Stomach (tissue), 9 donors: Measurements from ENCODE around the gene PRSS21. TPM values are rescaled to one million over a fixed set of nuclear protein-coding genes. Genes with fewer than 3 reads are reported as not detected.

Experiments used
- DNase-seq, 2 donors: peaks; one replicate each; pipeline versions ENCODE4 v3.0.0 to v3.0.0-alpha.2; 2013 to 2019
- H3K27ac ChIP-seq, 5 donors: fragments of 200-600 bp in 4 of 5; sonication (generic) in 4 of 5; one replicate each; pipeline ENCODE4 v1.5.1; 2013 to 2019; ENCODE audit warnings: mild to moderate bottlenecking in 1 of 5, moderate library complexity in 1 of 5
- H3K27me3 ChIP-seq, 3 donors: fragments of 200-600 bp; sonication (generic); one replicate each; pipeline ENCODE4 v1.5.1; 2017 to 2019; ENCODE audit warnings: mixed run types in 1 of 3
- H3K36me3 ChIP-seq, 4 donors: fragments of 200-600 bp; sonication (generic); 1 replicate in 3 of 4; 2 replicates in 1 of 4; pipeline ENCODE4 v1.5.1; 2016 to 2019
- H3K4me1 ChIP-seq, 4 donors: fragments of 200-600 bp; sonication (generic); one replicate each; pipeline ENCODE4 v1.5.1; 2016 to 2019
- H3K4me3 ChIP-seq, 4 donors: fragments of 200-600 bp; sonication (generic) in 3 of 4; one replicate each; pipeline ENCODE4 v1.5.1; 2016 to 2019; ENCODE audit warnings: mild to moderate bottlenecking in 1 of 4
- H3K9me3 ChIP-seq, 4 donors: fragments of 200-600 bp; sonication (generic); one replicate each; pipeline ENCODE4 v1.5.1; 2016 to 2019
- CTCF ChIP-seq, 7 experiments: fragments of 450-650 bp in 4 of 7; fragments of 200-600 bp in 3 of 7; sonication (generic) in 3 of 7; IDR thresholded peaks; one replicate each; pipeline ENCODE4 v1.5.1; 2016 to 2019; ENCODE audit warnings: antibody characterized with exemption in 7 of 7, control low read depth in 2 of 7, mild to moderate bottlenecking in 1 of 7
- EP300 ChIP-seq: sonication (generic); formaldehyde crosslinking; IDR thresholded peaks from one replicate; pipeline ENCODE4 v1.6.1; 2017; ENCODE audit warnings: antibody characterized with exemption
- POLR2A ChIP-seq, 4 donors: fragments of 450-650 bp; IDR thresholded peaks; one replicate each; pipeline ENCODE4 v1.6.1; 2016; ENCODE audit warnings: antibody characterized with exemption in 4 of 4, control low read depth in 2 of 4, mild to moderate bottlenecking in 1 of 4, moderate library complexity in 1 of 4
- POLR2AphosphoS5 ChIP-seq, 3 donors: sonication (generic); formaldehyde crosslinking; IDR thresholded peaks; one replicate each; pipeline ENCODE4 v1.6.1; 2016; ENCODE audit warnings: antibody characterized with exemption in 3 of 3
- WGBS, 5 donors: extraction: QIAGEN DNeasy Blood & Tissue Kit in 3 of 5; methylation state at CpG; one replicate each; pipeline versions ENCODE4 v1.1.5 to v1.1.7; 2013 to 2018; 5-methylcytosine and 5-hydroxymethylcytosine counted together
- intact Hi-C: fragments of 100-400 bp; cut with DNase I; formaldehyde crosslinking; loops from one replicate; pipeline ENCODE4 v1.15.1; 2023; ENCODE audit warnings: low total_unique reads
- polyA plus RNA-seq, 3 donors: library from polyadenylated mRNA; stranded (reverse); fragments of 200-250 nt; gene quantifications; one replicate each; pipeline ENCODE4 v1.2.3, GENCODE V29; 2013
- total RNA-seq, 5 donors: library from RNA; depleted of rRNA; stranded (reverse); fragments of >200 nt; gene quantifications; one replicate each; pipeline versions ENCODE4 v1.1.0 to v1.2.3, GENCODE V29; 2014 to 2016
- donor health status: healthy with polysubstance abuse.
- donor health status: Bipolar disorder and iron deficiency.
- donor health status: healthy.

PRSS21 gene
- total and polyA plus RNA-seq, 8 donors, result 0.50 to 2.9 (median 0.88) TPM; not detected in 4

DNA sequence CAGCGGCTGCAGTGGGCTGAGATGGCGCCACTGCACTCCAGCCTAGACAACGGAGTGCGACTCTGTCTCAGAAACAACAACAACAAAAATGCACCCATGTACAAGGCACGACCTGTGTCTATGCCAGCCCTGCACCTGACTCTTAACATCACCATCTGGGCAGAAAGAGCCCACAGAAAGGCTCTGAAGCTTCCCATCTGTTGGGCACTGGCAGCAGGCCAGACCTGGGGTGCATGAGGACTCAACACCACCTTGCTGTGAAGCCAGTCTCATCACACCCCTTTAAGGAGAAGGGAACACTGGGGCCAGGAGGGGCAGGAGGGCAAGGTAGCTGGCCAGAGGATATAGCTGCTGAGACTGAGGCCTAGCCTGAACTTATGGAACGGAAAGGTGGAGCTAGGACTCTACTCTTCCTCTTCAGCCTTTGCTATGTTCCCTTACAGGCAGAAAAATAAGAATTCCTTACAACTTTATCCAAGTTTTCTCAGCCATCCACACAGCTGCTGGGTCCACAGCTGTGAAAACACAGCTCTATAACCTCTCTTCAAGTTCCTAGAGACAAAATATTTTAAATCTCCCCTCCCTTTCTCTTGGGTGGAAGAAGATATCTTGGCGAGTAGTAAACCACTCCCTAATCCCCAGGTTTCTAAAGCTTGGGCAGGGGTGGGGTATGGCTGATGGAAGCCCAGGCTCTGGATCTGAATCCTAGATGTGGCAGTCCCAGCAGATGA is 42.7 kb upstream of the PRSS21 start:
- intact Hi-C loops, result no loop called here
- no peak for TF ChIP-seq POLR2AphosphoS5 (IDR thresholded peaks at IDR 0.05)
- no peak for TF ChIP-seq EP300
- TF ChIP-seq CTCF (IDR thresholded peaks at IDR 0.05), result no peak
- TF ChIP-seq POLR2A (IDR thresholded peaks at IDR 0.05), result no peak
- Histone ChIP-seq H3K27ac (peak overlapping the region in 1 of 5 donors; percentile 100), H3K4me3 (no peak overlapping the region), H3K4me1 (peaks cover 31 to 76% (median 62%) of the 10 kb centered on the region in 4 donors), H3K36me3 (peaks cover 49 to 62% (median 61%) of the 10 kb centered on the region in 4 donors), H3K9me3 (no peaks in the 10 kb centered on the region), H3K27me3 (no peaks in the 10 kb centered on the region)
- 65 to 80% (median 69%) methylated on average over 7 of the region's 7 CpGs for WGBS, 5 donors
- DNase-seq, result no peak

- peak overlapping the region in 3 of 4 donors; percentile 78 to 91 (median 88) for H3K4me3 ChIP-seq
- 70 to 75% (median 74%) methylated on average over 7 of the region's 7 CpGs for WGBS, 5 donors
- intact Hi-C loops, result no loop called here
- H3K9me3 ChIP-seq, result no peaks in the 10 kb centered on the region
- H3K36me3 ChIP-seq, result peaks cover 40 to 53% (median 52%) of the 10 kb centered on the region in 4 donors
- H3K27me3 ChIP-seq, result no peaks in the 10 kb centered on the region
- DNase-seq, result no peak
- peak overlapping the region in 2 of 5 donors; percentile 24 to 100 for H3K27ac ChIP-seq
- TF ChIP-seq POLR2A (IDR thresholded peaks at IDR 0.05) (no peak), EP300 (no peak), CTCF (IDR thresholded peaks at IDR 0.05) (no peak), POLR2AphosphoS5 (IDR thresholded peaks at IDR 0.05) (no peak)
- peaks cover 28 to 71% (median 55%) of the 10 kb centered on the region in 4 donors for H3K4me1 ChIP-seq
These were observed 41.8 kb upstream of the PRSS21 start for GRCh38 chr16:2775131-2775716.

GRCh38 chr16:2775765-2776499 is 41.1 kb upstream of the PRSS21 start:
- WGBS, 5 donors, result 35 to 43% (median 41%) methylated on average over 11 of the region's 11 CpGs
- H3K27ac ChIP-seq, result peak overlapping the region in 4 of 5 donors; percentile 82 to 100 (median 99)
- peaks cover 28 to 65% (median 49%) of the 10 kb centered on the region in 4 donors for H3K4me1 ChIP-seq
- intact Hi-C loops, result no loop called here
- H3K4me3 ChIP-seq, result peak overlapping the region; percentile 77 to 91 (median 83)
- H3K36me3 ChIP-seq, result peaks cover 33 to 46% (median 45%) of the 10 kb centered on the region in 4 donors
- no peak for TF ChIP-seq POLR2AphosphoS5 (IDR thresholded peaks at IDR 0.05)
- TF ChIP-seq EP300, result no peak
- no peak for TF ChIP-seq POLR2A (IDR thresholded peaks at IDR 0.05)
- no peak for TF ChIP-seq CTCF (IDR thresholded peaks at IDR 0.05)
- no peaks in the 10 kb centered on the region for H3K27me3 ChIP-seq
- DNase-seq, result no peak
- H3K9me3 ChIP-seq, result no peaks in the 10 kb centered on the region

DNA sequence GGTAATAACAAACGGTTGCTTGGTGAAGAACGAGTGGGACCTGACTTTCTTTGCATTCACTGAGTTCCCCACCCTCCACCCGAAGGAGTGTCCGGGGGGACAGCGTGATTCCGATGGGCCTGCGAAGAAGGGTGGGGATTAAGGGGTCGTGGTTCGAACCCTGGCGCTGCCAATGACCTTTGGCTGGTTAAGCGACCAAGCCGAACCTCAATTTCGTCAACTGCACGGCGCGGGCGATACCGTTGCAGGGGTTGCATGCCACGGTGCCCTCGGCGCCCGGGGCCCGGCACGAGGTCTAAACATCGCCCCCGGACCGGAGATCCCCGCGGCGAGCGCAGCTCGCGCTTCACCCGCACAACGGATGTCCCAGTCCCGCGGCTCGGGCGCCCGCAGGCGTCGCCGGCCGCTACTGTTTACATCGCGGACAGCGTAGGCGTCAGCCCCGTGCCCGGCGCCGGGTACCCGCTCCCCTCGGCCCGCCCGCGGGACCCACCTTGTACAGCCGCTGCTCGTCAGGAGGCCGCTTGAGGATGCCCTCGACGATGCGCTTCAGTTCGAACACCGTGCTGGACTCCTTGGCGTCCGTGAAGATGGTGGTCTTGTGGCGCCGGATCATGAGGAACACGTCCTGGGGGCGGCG is 40.4 kb upstream of the PRSS21 start:
- WGBS, 5 donors, result 0 to 1% (median 0%) methylated on average over 27 to 72 of the region's 72 CpGs
- peaks cover 28 to 60% (median 47%) of the 10 kb centered on the region in 4 donors for H3K4me1 ChIP-seq
- H3K27ac ChIP-seq, result peak overlapping the region; percentile 81 to 100 (median 98)
- intact Hi-C loops, result no loop called here
- peaks cover 26 to 39% (median 38%) of the 10 kb centered on the region in 4 donors for H3K36me3 ChIP-seq
- peak overlapping the region; percentile 77 to 91 (median 83) for H3K4me3 ChIP-seq
- no peak for TF ChIP-seq EP300
- no peak for TF ChIP-seq CTCF (IDR thresholded peaks at IDR 0.05)
- no peak for TF ChIP-seq POLR2AphosphoS5 (IDR thresholded peaks at IDR 0.05)
- no peak for TF ChIP-seq POLR2A (IDR thresholded peaks at IDR 0.05)
- DNase-seq, result no peak
- H3K27me3 ChIP-seq, result no peaks in the 10 kb centered on the region
- H3K9me3 ChIP-seq, result no peaks in the 10 kb centered on the region
